Measurements from ENCODE around the gene FNDC10.

DNA sequence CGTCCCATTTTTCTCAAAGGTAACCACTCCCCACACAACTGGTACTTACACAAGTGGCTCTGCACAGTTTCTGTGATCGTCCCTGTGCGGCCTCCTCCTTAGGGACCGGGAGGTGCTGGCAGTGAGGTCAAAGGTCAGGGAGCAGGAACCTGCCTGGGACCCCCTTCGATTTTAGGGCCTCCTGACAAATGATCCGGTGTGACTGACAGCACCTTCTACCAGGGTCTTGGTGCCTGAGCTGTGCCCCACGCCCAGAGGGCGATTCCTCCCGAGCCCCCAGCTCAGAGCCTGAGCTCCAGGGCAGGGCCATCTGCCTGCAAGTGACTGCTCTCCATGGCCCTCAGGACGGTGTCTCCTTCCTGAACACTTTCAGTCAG, 47.7 kb downstream of the FNDC10 start:
- TF ChIP-seq, protein P1, sequence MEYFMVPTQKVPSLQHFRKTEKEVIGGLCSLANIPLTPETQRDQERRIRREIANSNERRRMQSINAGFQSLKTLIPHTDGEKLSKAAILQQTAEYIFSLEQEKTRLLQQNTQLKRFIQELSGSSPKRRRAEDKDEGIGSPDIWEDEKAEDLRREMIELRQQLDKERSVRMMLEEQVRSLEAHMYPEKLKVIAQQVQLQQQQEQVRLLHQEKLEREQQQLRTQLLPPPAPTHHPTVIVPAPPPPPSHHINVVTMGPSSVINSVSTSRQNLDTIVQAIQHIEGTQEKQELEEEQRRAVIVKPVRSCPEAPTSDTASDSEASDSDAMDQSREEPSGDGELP (CRISPR knock-in tag; IDR thresholded peaks at IDR 0.05; ENCODE audit: borderline replicate concordance), result no peak
- TF ChIP-seq ZBTB7A (IDR thresholded peaks at IDR 0.05; ENCODE audit: borderline replicate concordance, control insufficient read depth, low read depth, low read length) (no peak), YY1 (IDR thresholded peaks at IDR 0.05; ENCODE audit: borderline replicate concordance in 1 of 3, control insufficient read depth in 1 of 3, extremely low read depth in 1 of 3, insufficient read depth in 3 of 3, insufficient read length in 1 of 3, insufficient replicate concordance in 2 of 3, low read depth in 1 of 3, low read length in 2 of 3) (no peak), PRMT5 (CRISPR knock-in tag; IDR thresholded peaks at IDR 0.05) (no peak), RAD21 (CRISPR knock-in tag; conservative IDR thresholded peaks at IDR 0.05 in 1 of 2, IDR thresholded peaks at IDR 0.05 in 1 of 2) (no peak), BMI1 (IDR thresholded peaks at IDR 0.05; ENCODE audit: low read length) (no peak), TBL1XR1 (IDR thresholded peaks at IDR 0.05; ENCODE audit: low read length in 2 of 2) (no peak)
- TF ChIP-seq, protein P2, sequence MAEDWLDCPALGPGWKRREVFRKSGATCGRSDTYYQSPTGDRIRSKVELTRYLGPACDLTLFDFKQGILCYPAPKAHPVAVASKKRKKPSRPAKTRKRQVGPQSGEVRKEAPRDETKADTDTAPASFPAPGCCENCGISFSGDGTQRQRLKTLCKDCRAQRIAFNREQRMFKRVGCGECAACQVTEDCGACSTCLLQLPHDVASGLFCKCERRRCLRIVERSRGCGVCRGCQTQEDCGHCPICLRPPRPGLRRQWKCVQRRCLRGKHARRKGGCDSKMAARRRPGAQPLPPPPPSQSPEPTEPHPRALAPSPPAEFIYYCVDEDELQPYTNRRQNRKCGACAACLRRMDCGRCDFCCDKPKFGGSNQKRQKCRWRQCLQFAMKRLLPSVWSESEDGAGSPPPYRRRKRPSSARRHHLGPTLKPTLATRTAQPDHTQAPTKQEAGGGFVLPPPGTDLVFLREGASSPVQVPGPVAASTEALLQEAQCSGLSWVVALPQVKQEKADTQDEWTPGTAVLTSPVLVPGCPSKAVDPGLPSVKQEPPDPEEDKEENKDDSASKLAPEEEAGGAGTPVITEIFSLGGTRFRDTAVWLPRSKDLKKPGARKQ (CRISPR knock-in tag; IDR thresholded peaks at IDR 0.05), result no peak

Data from K562 (cell line).